Right cardiac atrium (tissue), 5 donors: ENCODE results near the gene MAPK4. TPM values are rescaled to one million over a fixed set of nuclear protein-coding genes. Genes with fewer than 3 reads are reported as not detected.
"Not testable (repeated sequence)": the region's sequence is repeated elsewhere in the genome, so short reads cannot be mapped to it uniquely, and the experiment has no call there.

Source experiments
- ATAC-seq, 2 donors: fragments of 200-7000 bp; cut with Tn5 transposase; one replicate each; pipeline versions ENCODE4 v1.8.0 to v1.9.1; 2020; ENCODE audit warnings: moderate library complexity in 2 of 2, mild to moderate bottlenecking in 1 of 2
- DNase-seq, 3 donors: peaks; one replicate each; pipeline ENCODE4 v3.0.0-alpha.2; 2020
- H3K27ac ChIP-seq: one replicate; pipeline ENCODE4 v1.5.1; 2013; ENCODE audit warnings: mild to moderate bottlenecking, low read length, control low read depth, moderate library complexity
- H3K27me3 ChIP-seq: one replicate; pipeline ENCODE4 v1.6.1; 2013; ENCODE audit not compliant: control insufficient read depth, insufficient read depth
- H3K4me1 ChIP-seq: one replicate; pipeline ENCODE4 v1.6.1; 2013; ENCODE audit warnings: low read length; ENCODE audit not compliant: control insufficient read depth, insufficient read depth
- H3K4me3 ChIP-seq: one replicate; pipeline ENCODE4 v1.5.1; 2013; ENCODE audit warnings: low read length, control low read depth
- H3K9me3 ChIP-seq: one replicate; pipeline ENCODE4 v1.6.1; 2013; ENCODE audit warnings: low read length; ENCODE audit not compliant: control insufficient read depth
- WGBS: extraction: QIAGEN DNeasy Blood & Tissue Kit; methylation state at CpG from one replicate; pipeline ENCODE4 v1.1.7; 2013; 5-methylcytosine and 5-hydroxymethylcytosine counted together
- intact Hi-C, 4 donors: fragments of 100-400 bp; cut with DNase I; formaldehyde crosslinking; loops; one replicate each; pipeline versions ENCODE4 v1.11.0 to v1.14.0; 2022 to 2023
- polyA plus RNA-seq: library from polyadenylated mRNA; stranded (reverse); fragments of 200-250 nt; gene quantifications from one replicate; pipeline ENCODE4 v1.2.3, GENCODE V29; 2013
- total RNA-seq, 4 donors: library from RNA; stranded (reverse); fragmentation: NEBNext Ultra II Directional; extraction: Animal tissue kit (Norgen Biotek cat#: 25700); gene quantifications; one replicate each; pipeline ENCODE4 v1.2.1, GENCODE V29; 2021
- donor health status: healthy with polysubstance abuse.
- donor health status: DM: no; HTN: yes; CAD: no.
- donor health status: DM: no; HTN: no; CAD: no.
- donor health status: DM: no; HTN: yes; CAD: no; lungs with severe emphysema.
- donor health status: DM: yes; HTN: yes; CAD: no.

MAPK4 gene
- total and polyA plus RNA-seq, 5 donors, result 15.5 to 73.9 (median 29.1) TPM

DNA sequence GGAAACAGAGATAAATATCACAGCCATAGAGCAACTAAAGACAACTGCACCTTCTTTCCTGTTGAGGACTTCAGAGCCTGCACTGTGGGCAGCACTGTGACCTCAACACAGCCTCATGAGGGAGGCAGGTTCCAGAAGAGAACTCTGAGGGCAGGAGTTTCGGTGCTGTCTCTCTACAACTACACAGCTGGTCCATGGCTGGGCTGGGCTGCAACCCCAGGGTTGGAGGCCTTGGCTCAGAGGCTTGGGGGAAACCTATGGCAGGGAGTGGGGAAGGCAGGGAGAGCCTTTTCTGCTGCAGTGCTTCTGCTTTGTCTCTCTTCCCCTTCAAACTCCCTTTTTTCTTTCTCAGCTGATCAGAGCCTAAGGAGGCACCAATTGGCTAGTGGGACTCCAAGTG lies 193.4 kb downstream of the MAPK4 start:
- intact Hi-C loops, result no loop called here
- no peak for ATAC-seq
- Histone ChIP-seq H3K4me3 (no peak overlapping the region), H3K27ac (no peak overlapping the region), H3K9me3 (no peaks in the 10 kb centered on the region), H3K27me3 (no peaks in the 10 kb centered on the region), H3K4me1 (no peaks in the 10 kb centered on the region)
- no peak for DNase-seq
- 74% methylated on average over 1 of the region's 1 CpG for WGBS

DNA sequence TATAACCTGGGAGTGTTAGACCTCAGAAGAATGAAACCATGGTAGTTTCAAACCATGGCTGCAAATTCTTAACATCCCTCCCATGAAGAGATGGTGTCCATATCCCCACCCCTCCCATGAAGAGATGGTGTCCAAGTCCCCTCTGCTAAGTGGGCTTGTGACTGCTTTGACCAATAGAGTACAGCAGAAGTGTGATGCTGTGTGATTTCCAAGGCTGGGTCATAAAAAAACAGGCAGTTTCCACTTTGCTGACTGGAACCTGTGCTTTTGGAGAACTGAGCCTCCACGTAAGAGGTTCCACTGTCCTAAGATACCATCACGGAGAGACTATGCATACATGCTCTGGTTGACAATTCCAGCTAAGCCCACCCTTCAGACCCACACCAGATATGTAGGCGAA lies 194.4 kb downstream of the MAPK4 start:
- DNase-seq, result no peak
- no peak for ATAC-seq
- Histone ChIP-seq H3K4me1 (no peaks in the 10 kb centered on the region), H3K9me3 (no peaks in the 10 kb centered on the region), H3K27ac (no peak overlapping the region), H3K4me3 (no peak overlapping the region), H3K27me3 (no peaks in the 10 kb centered on the region)
- 85% methylated on average over 3 of the region's 3 CpGs for WGBS
- intact Hi-C loops, result no loop called here

DNA sequence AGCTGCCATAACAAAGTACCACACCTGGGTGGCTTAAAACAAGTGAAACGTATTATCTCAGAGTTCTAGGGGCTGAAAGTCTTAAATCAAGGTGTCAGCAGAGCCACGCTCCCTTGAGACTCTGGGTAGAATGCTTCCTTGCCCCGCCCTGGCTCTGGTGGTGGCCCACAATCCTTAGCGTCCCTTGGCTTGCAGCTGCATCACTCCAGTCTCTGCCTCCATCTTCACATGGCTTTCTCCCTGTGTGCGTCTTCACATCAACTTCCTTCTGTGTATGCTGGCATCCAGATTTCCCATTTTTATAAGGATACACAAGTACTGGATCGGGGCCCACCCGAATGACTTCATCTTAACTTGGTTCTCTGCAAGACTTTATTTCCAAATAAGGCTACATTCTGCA lies 197.5 kb downstream of the MAPK4 start:
- no peak overlapping the region for H3K4me3 ChIP-seq
- no peaks in the 10 kb centered on the region for H3K27me3 ChIP-seq
- DNase-seq (no peak), ATAC-seq (no peak)
- H3K27ac ChIP-seq, result no peak overlapping the region
- 79% methylated on average over 7 of the region's 7 CpGs for WGBS
- no peaks in the 10 kb centered on the region for H3K9me3 ChIP-seq
- no peaks in the 10 kb centered on the region for H3K4me1 ChIP-seq
- intact Hi-C loops, result no loop called here

DNA sequence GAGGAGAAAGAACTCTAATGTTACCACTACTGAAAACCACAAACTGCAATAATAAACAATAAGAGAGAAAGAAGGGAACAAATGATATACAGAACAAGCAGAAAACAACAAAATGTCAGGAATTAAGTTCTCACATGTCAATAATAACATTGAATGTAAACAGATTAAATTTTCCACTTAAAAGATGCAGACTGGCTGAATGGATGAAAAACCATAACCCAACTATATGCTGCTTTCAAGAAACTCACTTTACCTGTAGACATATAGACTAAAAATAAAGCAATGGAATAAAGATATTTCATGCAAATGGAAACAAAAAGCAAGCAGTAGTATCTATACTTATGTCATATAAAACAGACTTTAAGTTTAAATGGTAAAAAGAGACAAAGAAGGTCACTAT lies 209.6 kb downstream of the MAPK4 start:
- Histone ChIP-seq H3K4me1 (no peaks in the 10 kb centered on the region), H3K4me3 (no peak overlapping the region), H3K27ac (no peak overlapping the region), H3K9me3 (no peaks in the 10 kb centered on the region), H3K27me3 (no peaks in the 10 kb centered on the region)
- ATAC-seq, result no peak
- no peak for DNase-seq
- intact Hi-C loops, result no loop called here

DNA sequence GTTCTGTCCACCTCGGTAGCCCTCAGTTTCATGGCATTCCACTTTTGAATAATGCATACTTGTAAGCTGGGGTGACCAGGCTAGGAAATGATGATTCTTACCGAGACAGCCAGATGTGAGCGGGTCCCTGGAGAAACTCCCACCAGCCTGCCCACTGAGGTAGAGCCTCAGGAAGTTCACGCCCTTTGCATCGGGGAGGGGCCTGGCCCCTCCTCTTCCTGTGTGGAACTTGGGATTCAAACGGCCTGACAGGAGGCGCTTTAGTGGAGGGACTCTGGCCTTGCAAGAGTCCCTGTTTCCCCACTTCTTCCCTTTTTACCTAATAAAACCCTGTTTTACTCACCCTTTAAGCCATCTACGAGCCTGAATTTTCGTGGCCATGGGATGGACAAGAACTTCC lies 215.3 kb downstream of the MAPK4 start:
- intact Hi-C loops, result no loop called here
- H3K27ac ChIP-seq, result no peak overlapping the region
- H3K9me3 ChIP-seq, result no peaks in the 10 kb centered on the region
- 73% methylated on average over 9 of the region's 9 CpGs for WGBS
- no peak overlapping the region for H3K4me3 ChIP-seq
- H3K4me1 ChIP-seq, result no peaks in the 10 kb centered on the region
- no peak for DNase-seq
- no peak for ATAC-seq
- H3K27me3 ChIP-seq, result no peaks in the 10 kb centered on the region

DNA sequence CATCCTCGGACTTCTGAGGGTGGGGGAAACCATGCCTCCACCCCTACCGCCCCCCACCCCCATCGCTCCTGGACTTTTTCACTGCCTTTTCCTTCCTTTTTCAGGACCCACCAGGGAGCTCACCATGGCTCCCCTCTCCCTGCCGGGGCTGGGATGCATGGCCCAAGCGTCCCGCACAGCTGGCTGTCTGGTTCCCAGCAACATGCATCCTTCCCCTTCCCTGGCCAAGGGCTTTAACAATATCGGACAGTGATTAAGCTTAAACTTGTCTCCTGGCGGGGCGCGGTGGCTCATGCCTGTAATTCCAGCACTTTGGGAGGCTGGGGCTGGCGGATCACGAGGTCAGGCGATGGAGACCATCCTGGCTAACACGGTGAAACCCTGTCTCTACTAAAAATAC lies 215.8 kb downstream of the MAPK4 start:
- intact Hi-C loops, result no loop called here
- Histone ChIP-seq H3K27me3 (no peaks in the 10 kb centered on the region), H3K9me3 (no peaks in the 10 kb centered on the region), H3K4me3 (no peak overlapping the region), H3K27ac (no peak overlapping the region), H3K4me1 (no peaks in the 10 kb centered on the region)
- ATAC-seq (no peak), DNase-seq (no peak)
- 90% methylated on average over 14 of the region's 14 CpGs for WGBS

DNA sequence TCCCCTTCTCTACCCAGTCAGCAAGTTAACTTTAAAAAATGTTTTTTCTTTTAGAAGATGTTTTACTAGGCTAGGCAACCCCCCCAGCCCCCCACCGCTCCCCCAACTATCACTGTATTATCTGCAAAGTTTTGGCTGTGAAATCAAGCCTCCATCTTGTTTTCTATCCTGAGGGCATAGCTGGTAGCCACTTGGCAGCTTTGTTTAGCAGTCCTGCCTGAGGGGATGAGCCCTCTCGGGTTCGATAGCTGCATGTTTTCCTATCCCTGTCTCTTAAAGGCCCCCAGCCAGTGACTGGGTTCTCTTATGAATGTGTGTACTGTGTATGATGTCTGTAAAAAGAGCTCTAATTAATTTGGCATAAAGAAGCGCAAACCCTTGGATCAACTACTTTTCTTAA lies 216.5 kb downstream of the MAPK4 start:
- no peak overlapping the region for H3K27ac ChIP-seq
- DNase-seq (no peak), ATAC-seq (no peak)
- H3K4me1 ChIP-seq, result no peaks in the 10 kb centered on the region
- WGBS, result 74% methylated on average over 4 of the region's 4 CpGs
- intact Hi-C loops, result no loop called here
- no peaks in the 10 kb centered on the region for H3K27me3 ChIP-seq
- H3K4me3 ChIP-seq, result no peak overlapping the region
- no peaks in the 10 kb centered on the region for H3K9me3 ChIP-seq

DNA sequence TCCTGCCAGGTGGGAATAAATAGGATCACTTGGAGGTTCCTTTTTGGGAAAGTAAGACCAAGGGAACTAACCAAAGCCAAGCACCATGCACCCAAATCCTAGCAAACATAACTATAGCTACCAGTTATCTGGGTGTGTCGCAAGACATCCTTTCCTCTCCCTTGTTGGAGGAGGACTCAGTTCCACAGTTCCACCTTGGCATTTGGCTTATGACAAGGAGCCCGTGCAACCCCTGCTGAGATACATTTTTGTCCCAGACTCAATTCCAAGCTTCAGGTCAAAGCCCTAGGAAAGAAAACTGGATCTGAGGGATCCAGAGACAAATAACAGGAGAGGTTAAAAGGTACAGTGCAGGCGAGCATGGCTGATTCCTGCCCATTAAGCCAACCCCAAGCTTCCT lies 219.1 kb downstream of the MAPK4 start:
- H3K4me3 ChIP-seq, H3K27ac ChIP-seq, H3K4me1 ChIP-seq, DNase-seq, H3K27me3 ChIP-seq, intact Hi-C loops, ATAC-seq, H3K9me3 ChIP-seq: not testable (repeated sequence)
- 78% methylated on average over 3 of the region's 3 CpGs for WGBS

Other genes starting within 250 kb of the MAPK4 start
- gene SKA1, start 185.0 kb upstream of the MAPK4 start, total RNA-seq, result under 1 TPM; 0.11 to 0.49 (median 0.28) TPM
- 0.14 TPM for gene SKA1, start 185.0 kb upstream of the MAPK4 start, polyA plus RNA-seq